GM19238 (cell line): ENCODE data around the gene NELFA.
"Not testable (repeated sequence)": the region's sequence is repeated elsewhere in the genome, so short reads cannot be mapped to it uniquely, and the experiment has no call there.

Source experiments
- DNase-seq: peaks from one replicate; pipeline ENCODE4 v3.0.0; 2011; ENCODE audit warnings: low spot score; ENCODE audit not compliant: insufficient read length

The NELFA gene

GRCh38 chr4:2040391-2041238 is 31.8 kb upstream of the NELFA start:
- DNase-seq: no peak

GRCh38 chr4:2036866-2037265 is 28.1 kb upstream of the NELFA start:
- DNase-seq: no peak

GRCh38 chr4:2036327-2036726 is 27.6 kb upstream of the NELFA start:
- DNase-seq: no peak

GRCh38 chr4:2031161-2031560 is 22.4 kb upstream of the NELFA start:
- DNase-seq: not testable (repeated sequence)

GRCh38 chr4:2027120-2027519 is 18.3 kb upstream of the NELFA start:
- not testable (repeated sequence) for DNase-seq

GRCh38 chr4:2025817-2026216 is 17.0 kb upstream of the NELFA start:
- no peak for DNase-seq

GRCh38 chr4:2024683-2025082 is 15.9 kb upstream of the NELFA start:
- no peak for DNase-seq

GRCh38 chr4:2021358-2022018 is 12.7 kb upstream of the NELFA start:
- DNase-seq: not testable (repeated sequence)

- DNase-seq: no peak
Observed at GRCh38 chr4:2015008-2015407, 6.2 kb upstream of the NELFA start.

- no peak for DNase-seq
Observed at GRCh38 chr4:2011583-2011982, 2.8 kb upstream of the NELFA start.

GRCh38 chr4:2009651-2010233 is 968 bp upstream of the NELFA start:
- peak; percentile 49 for DNase-seq

GRCh38 chr4:2008671-2008920 is 178 bp downstream of the NELFA start:
- no peak for DNase-seq

GRCh38 chr4:2007804-2008670 is 737 bp downstream of the NELFA start:
- DNase-seq: no peak

- no peak for DNase-seq
Observed at GRCh38 chr4:2006956-2007653, 1.7 kb downstream of the NELFA start.

GRCh38 chr4:2006367-2006766 is 2.4 kb downstream of the NELFA start:
- no peak for DNase-seq

GRCh38 chr4:2003361-2003760 is 5.4 kb downstream of the NELFA start:
- not testable (repeated sequence) for DNase-seq

GRCh38 chr4:1999308-1999707 is 9.5 kb downstream of the NELFA start:
- not testable (repeated sequence) for DNase-seq

- no peak for DNase-seq
Observed at GRCh38 chr4:1998296-1998695, 10.5 kb downstream of the NELFA start.

GRCh38 chr4:1997712-1998111 is 11.1 kb downstream of the NELFA start:
- DNase-seq: no peak

- DNase-seq: no peak
Observed at GRCh38 chr4:1996866-1997611, 11.7 kb downstream of the NELFA start.
